ENCODE measurements around the gene CCL21.

CCL21 gene

GRCh38 chr9:34686231-34686630 is 23.7 kb downstream of the CCL21 start:
- TF ChIP-seq CTCF (IDR thresholded peaks at IDR 0.05): no peak
- no peaks in the 10 kb centered on the region for H3K9me3 ChIP-seq
- no peak overlapping the region for H3K4me3 ChIP-seq
- peaks cover 0 to 51% (median 28%) of the 10 kb centered on the region in 4 donors for H3K4me1 ChIP-seq
- peaks cover 0 to 19% (median 0%) of the 10 kb centered on the region in 3 donors for H3K36me3 ChIP-seq
- no peak overlapping the region for H3K27ac ChIP-seq
- intact Hi-C loops (cut with DNase I; ENCODE audit: low total_unique reads): no loop called here
- peak in 1 of 2 donors; percentile 61 for DNase-seq
- H3K27me3 ChIP-seq: no peaks in the 10 kb centered on the region

DNA sequence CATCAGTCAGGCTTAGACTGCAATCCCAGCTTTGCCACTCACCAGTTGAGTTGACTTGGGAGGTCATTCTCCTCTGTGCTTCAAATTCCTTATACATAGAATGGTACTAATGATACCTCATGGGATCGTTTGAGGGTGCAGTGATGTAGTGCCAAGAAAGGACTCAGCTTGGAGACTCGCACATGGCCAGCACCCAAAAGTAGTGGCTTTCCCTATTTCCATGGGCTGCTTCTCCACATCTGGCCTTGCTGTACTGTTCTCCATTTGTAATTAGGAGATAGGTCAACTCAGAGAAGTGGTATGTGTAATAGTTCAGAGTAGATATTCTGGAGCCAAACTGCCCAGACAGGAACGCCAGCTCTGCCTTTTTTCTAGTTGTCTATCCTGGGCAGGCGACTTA is 24.3 kb downstream of the CCL21 start:
- H3K27ac ChIP-seq: no peak overlapping the region
- intact Hi-C loops (cut with DNase I; ENCODE audit: low total_unique reads): no loop called here

GRCh38 chr9:34684816-34685215 is 25.1 kb downstream of the CCL21 start:
- H3K27me3 ChIP-seq: no peaks in the 10 kb centered on the region
- intact Hi-C loops (cut with DNase I; ENCODE audit: low total_unique reads): no loop called here
- H3K9me3 ChIP-seq: no peaks in the 10 kb centered on the region
- H3K36me3 ChIP-seq: peaks cover 0 to 24% (median 0%) of the 10 kb centered on the region in 3 donors
- H3K27ac ChIP-seq: no peak overlapping the region
- peaks cover 0 to 38% (median 19%) of the 10 kb centered on the region in 4 donors for H3K4me1 ChIP-seq
- TF ChIP-seq CTCF (IDR thresholded peaks at IDR 0.05): no peak
- no peak for DNase-seq
- H3K4me3 ChIP-seq: no peak overlapping the region

More for the DNA sequence above, 24.3 kb downstream of the CCL21 start:
- Histone ChIP-seq H3K4me3 (no peak overlapping the region), H3K4me1 (peaks cover 0 to 45% (median 21%) of the 10 kb centered on the region in 4 donors), H3K27me3 (no peaks in the 10 kb centered on the region), H3K9me3 (no peaks in the 10 kb centered on the region), H3K36me3 (peaks cover 0 to 24% (median 0%) of the 10 kb centered on the region in 3 donors)
- DNase-seq: no peak
- no peak for TF ChIP-seq CTCF (IDR thresholded peaks at IDR 0.05)

DNA sequence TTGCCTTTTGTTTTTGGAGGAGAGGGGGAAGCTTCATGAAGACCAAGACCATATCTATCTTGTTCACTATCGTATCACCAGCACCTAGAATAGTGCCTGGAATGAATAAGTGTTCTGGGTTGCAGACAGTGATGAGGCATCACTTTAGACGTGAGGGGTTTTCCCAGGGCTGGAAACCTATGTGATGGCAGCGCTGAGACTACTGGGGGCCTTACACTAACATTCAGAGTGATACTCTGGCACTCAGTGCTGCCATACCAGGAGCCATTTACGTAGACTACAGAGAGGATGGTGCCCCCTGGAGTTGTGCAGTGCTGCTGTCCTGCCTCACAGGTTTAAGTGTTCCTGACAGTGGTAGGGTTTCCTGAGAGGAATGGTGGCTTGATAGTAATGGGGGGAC is 25.8 kb downstream of the CCL21 start:
- H3K4me1 ChIP-seq: peaks cover 0 to 37% (median 19%) of the 10 kb centered on the region in 4 donors
- no peak overlapping the region for H3K27ac ChIP-seq
- no peak for DNase-seq
- H3K36me3 ChIP-seq: peaks cover 0 to 24% (median 0%) of the 10 kb centered on the region in 3 donors
- no peak overlapping the region for H3K4me3 ChIP-seq
- no peaks in the 10 kb centered on the region for H3K9me3 ChIP-seq
- TF ChIP-seq CTCF (IDR thresholded peaks at IDR 0.05): no peak
- intact Hi-C loops (cut with DNase I; ENCODE audit: low total_unique reads): no loop called here
- no peaks in the 10 kb centered on the region for H3K27me3 ChIP-seq

GRCh38 chr9:34675869-34676268 is 34.1 kb downstream of the CCL21 start:
- Histone ChIP-seq H3K4me1 (no peaks in the 10 kb centered on the region), H3K27ac (no peak overlapping the region), H3K36me3 (peaks cover 0 to 12% (median 7%) of the 10 kb centered on the region in 3 donors), H3K4me3 (no peak overlapping the region), H3K9me3 (no peaks in the 10 kb centered on the region), H3K27me3 (no peaks in the 10 kb centered on the region)
- DNase-seq: no peak
- intact Hi-C loops (cut with DNase I; ENCODE audit: low total_unique reads): no loop called here
- TF ChIP-seq CTCF (IDR thresholded peaks at IDR 0.05): no peak

Data from tibial artery (tissue), 4 donors.